ENCODE data around the gene SBF2.
A peak's percentile ranks its signal among the peaks of the same experiment; 100 is the strongest.
"Not testable (repeated sequence)": the region's sequence is repeated elsewhere in the genome, so short reads cannot be mapped to it uniquely, and the experiment has no call there.

The SBF2 gene

DNA sequence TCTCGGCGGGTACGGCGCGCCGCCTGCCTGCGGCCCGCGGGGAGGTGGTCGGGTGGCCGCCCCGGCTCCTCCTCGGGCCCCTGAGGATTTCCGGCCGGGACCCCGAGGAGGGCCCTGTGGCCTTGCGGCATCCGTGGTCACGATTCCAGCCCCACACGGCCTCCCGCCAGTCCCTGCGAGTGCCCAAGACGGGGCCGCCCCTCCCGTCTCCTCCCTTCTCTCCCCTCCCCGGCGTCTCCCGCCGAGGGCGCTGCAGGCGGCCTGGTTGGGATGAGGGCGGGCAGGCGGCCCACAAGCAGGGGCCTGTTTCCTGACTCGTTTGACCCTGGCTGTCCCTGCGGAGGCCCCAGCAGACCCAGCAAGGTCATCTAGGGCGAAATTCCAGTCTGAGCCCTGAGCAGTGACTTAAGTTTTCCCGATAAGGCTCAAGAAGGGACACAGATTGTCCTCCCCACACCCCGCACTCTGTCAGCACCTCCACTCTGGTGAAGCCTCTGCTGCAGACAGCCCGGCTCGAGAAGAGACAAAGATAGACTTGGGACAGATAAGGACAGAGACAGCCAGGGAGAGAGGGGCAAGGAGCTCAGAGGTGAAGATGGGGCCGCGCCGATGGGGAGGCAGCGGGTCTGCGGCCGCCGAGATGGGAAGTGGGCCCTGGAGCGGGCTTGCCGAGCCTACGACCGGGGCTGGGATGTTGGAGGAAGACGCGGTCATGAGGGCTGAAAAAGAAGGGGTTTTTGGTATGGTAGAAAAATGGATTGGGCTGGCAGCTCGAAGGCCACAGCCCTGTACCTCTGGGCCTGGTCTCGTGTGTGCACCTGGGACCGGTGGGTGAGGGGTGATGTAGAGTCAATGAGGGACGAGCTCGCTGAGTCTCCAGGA is 535.1 kb downstream of the SBF2 start:
- peak; percentile 18 for DNase-seq

DNA sequence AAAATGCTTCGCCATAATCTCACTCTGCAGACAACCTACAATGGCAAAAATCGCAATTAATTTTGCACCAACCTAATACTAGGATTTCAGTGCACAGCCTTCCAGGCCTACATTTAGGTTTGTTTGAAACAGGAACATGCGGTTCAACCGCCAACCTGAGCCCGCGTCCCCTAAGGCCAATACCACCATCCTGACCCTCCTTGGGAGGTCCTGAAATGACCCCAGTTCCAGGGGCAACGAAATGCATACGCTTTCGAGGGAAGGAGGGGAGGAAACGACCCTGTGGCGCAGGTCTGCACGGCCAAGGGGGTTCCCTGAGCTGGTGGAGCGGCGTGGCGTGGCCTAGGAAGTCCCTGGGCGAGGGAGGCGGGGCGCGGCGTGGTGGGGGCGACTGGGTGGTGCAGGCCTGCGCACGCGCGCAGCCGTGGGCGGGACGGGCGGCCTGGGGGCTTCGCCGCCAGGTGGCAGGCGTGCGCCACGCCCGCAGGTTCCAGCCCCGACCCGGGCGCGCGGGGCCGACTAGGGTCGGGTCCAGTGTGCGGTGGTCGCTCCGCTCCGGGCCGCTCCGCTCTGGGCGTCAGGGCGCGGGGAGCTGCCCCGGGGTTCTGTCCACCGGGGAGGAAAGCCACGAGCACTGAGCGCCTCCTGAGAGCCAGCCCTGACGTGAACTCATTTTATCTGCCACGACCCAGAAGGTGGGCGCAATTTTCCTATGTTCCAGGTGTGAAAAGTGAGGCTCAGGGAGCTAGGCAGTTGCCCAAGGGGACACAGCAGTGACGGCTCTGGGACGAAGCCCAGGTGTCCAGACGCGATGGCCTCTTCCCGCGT is 536.0 kb downstream of the SBF2 start:
- DNase-seq, result peak; percentile 38

DNA sequence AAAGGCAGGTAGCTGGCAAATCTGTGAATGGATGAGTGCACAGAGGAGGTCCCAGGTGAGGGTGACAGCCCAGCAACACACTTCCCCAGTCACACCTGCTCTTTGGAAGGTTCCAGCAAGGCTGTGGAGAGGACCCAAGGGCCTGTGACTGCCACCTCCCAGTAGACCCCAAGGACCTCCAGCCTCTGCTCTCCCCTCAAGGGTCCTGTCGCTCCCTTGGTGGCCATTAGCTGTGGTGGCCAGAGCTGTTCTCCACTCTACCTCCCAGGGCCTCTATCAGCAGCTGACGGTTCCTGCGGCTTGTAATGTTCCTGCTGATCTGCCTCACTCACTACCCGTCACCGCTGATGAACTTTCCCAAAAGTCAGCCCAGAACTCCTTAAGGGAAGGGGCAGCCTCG is 537.1 kb downstream of the SBF2 start:
- no peak for DNase-seq

DNA sequence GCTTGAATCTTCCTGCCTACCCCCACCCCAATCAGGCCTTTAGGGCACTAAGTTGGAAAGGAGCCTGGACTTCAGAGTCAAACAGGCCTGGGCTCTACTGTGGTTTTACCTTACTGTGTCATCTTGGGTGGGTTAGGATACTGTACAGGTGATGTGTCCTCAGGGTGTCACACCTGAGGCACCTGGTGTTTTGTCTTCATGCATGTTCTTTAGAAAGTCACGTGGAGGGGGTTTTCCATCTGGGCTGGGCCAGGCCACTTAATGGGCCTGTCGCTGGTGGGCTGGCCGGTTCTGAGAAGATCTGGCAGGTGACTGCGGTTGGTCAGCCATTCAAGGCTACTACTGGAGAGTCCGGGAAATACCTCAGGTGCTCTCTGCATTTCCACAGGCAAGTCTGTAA is 537.6 kb downstream of the SBF2 start:
- no peak for DNase-seq

DNA sequence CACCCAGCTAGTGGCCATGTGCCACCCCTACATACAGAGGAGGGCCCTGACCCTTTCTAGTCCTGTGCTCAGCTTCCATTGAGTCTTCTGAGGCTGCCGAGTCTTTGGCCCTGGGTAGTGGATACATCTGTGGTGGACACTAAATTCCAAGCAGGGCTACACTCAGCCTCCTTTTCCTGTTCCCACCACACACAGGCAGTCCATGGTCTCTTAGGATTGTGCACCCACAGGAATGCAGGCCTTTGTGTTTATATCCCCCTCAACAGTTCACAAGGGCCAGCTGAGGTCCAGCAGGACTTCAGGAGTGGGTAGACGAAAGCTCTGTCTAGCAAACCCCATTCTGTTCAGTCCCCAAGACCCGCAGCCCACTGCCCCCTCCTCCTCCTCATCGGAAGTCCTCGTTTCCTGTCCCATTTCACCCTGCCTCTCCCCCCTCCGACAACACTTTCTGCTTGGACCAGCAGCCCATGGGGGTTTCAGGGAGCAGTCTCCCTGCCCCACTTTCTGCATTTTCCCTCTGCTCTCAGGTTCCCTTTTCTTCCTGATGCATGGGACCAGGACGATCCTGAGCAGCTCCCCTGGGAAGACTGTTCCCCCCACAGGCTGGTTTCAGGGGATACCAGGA is 538.3 kb downstream of the SBF2 start:
- DNase-seq, result no peak

DNA sequence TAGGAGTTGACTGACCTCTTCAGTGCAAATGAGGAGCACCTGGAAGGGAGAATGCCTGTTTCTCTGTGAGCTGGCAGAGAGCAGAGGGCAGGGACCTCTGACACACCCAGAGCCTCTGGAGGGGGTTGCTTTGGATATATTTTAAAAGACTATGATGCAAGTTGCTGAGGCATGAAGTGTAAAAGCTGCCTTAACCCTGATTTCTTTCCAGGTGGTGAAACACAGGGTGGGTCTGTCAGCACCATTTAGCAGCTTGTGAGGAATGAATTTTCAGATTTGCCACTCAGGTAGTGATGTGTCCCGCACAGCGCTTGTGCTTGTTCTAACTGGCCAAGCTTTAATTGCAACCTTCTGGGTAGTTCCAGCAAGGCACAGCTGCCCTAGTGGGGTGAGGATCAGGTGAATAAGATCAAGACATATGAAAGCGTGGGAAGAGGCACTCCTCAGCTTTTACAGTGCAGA is 540.0 kb downstream of the SBF2 start:
- no peak for DNase-seq

DNA sequence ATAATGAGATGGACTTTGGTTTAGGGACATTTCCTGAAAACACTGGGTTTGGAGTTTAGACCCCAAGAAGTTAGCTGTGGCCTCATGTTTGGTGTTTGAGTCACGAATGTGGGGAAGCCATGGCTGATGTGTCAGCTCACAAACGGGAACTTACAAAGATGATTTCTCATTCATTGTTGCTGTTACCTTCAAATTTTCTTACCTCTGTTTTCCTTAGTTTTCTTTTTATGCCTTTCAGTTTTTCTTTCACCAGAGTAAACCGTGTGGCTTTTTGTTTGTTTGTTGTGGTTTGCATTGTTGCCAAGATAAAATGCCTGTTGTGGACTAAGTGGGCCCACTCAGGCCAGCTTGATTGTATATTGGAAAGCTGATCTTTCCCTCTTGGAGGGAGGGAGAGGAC is 541.0 kb downstream of the SBF2 start:
- DNase-seq, result no peak

DNA sequence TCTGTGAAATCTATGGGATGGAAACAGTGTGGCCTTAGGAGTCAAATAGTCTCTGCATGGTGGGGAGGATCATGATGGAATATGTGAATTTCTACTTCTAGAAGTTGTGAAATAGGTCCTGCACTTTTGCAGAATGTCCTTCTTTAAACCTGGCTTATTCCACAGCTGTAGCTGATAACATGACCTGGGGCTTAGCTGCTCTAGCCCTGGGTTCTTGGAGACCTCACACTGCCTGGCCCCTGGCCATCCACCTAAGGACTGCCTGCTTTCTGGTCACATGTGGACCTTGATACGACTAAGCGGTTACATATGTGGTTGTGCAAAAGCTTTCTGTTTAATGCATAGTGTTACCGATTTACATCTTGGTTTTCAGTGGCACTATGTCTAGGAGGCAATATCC is 541.9 kb downstream of the SBF2 start:
- DNase-seq, result no peak

DNA sequence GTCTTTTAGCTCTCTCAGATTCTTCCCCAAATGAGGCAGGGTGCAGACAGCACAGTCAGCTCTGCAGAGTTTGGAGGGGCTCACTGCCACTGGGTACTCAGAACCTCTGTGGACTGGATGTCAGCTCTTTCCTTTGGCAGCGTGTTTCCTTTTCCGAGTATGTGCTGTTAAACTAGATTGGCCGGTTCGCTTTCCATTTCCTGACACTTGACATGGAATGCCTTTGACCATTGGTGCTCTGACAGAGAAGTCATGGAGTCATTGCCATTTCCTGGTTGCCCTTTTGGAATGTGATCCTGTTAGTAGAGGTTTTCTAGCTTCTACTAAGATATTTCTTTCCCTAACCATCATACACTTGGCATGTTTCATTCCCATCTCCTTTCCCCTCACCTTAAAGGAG is 543.5 kb downstream of the SBF2 start:
- DNase-seq, result no peak

DNA sequence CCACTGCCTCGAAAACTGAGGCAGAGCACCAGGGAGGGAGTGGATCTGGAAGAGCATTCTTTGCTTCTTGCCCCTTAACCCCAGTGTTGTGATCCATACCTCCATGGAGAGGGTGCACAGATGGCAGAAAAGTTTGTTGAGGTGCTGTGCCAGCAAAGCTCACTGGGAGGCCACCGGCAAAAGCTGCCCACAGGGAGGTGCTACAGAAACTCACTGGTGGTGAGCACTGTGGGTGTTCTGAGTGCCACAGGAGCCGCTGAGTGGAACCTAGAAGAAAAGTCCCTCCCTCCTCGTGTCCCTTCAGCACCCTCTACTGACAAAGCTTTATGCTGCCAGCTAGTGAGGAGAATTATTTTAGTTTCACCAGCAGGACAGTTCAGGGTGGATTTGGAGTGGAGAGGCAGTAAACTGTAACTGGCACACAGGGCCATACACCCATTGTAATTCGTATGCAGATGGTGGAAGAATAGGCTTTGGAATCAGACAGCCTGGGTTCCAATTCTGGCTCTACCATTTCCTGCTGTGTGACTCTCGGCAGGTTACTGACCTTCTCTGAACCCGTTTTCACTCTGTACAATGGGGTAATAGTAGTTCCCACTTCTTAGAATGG is 545.6 kb downstream of the SBF2 start:
- peak; percentile 15 for DNase-seq

- DNase-seq, result no peak
Measured at GRCh38 chr11:9747828-9748227, 546.2 kb downstream of the SBF2 start.

DNA sequence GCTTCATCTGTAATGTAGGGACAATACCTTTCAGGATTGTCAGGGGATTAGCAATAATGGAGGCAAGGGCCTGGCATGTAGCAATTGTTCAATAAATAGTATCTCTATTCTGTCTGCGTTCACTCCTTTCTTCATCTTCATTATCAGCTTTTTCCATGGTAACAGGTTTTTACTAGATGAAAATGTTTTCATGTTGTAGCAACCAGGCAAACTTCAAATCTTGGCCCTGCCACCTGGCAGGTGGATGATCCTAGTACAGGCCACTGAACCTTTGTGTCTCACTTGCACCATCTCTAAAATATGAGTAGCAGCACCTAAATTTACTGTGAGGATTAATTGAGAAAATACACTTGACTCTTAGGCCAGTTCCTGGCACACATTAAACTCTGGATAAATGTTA is 546.8 kb downstream of the SBF2 start:
- DNase-seq, result no peak

DNA sequence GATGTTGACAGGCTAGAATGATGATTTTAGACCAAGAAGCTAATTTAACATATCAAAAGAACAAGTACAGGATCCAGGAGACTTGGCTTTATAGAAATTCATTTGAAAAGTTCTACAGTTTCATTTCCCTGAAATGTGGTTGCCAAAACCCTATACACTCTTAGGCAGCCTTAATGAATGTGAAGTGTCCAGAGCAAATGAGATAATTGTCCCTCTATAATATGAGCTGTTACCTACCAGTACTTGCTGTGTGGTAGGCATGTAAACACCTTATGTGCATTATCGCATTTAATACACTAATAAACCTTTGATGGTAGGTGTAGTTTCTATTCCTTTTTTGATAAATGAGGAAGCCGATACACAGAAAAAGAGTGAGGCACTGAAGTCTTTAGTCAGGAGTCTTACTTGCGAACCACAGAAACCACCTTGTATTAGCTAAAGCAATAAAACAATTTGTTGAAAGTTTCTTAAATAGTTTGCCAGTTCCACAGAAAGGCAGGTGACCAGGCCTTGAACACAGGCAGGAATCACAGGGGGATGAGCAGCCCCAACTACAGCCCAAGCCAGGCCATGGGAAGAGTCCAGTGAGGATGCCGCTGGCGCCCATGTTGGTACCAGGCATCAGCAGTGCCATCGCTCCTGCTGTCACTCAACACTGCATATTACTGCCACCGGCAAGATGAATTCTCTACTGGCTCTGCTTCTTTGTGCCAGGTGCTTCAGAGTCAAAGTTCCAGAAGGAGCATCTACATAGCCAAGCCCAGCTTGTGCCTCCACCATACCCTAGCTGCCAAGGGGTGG is 548.4 kb downstream of the SBF2 start:
- no peak for DNase-seq

GRCh38 chr11:9743512-9743911 is 550.5 kb downstream of the SBF2 start:
- DNase-seq, result not testable (repeated sequence)

DNA sequence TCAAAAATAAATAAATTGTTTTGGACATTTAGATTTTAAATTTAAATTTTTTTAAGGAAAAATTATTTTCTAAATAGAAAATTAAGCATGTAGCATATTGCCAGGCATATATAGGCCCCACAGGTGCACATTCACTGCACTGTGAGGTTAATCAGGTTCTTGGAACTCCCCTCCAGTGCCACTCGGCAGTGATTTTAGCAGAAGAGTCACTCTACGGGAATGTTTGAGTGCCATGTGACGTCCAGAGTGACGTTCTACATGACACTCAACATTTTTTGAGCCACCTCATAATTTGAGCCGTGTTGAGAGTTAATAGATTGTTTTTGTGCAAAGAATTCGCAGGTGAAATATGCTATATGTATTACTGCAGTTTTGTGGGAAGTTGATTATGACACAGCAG is 552.8 kb downstream of the SBF2 start:
- DNase-seq, result no peak

DNA sequence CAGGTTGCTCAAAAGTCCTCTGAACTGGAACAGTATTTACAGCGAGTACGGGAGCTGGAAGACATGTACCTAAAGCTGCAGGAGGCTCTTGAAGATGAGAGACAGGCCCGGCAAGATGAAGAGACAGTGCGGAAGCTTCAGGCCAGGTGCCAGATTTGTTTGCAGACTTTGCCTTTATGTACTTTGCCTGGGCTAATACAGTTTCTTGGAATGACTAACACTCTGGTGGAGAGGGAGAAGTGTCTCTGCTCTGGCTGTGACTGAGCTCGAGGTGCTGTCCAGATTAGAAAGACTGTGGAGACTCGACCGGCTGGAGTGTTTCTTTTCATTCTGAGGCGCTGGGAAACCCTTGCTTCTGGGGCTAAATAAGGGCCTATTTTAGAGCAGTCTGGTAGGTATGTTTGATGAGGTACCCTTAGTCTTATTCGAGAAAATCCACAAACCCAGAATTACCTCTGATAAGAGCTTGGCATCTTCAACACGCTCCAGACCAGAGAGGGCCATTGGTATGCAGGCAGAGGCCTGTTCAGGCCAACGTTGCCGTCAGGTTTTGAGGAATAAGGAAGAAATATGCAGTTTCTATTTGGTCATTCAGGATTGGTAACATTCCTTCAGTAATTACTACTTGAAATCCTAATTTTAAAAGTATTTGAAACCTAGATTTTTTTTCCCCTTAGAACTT is 553.7 kb downstream of the SBF2 start:
- no peak for DNase-seq

- DNase-seq, result no peak
Measured at GRCh38 chr11:9739123-9739900, 554.7 kb downstream of the SBF2 start.

DNA sequence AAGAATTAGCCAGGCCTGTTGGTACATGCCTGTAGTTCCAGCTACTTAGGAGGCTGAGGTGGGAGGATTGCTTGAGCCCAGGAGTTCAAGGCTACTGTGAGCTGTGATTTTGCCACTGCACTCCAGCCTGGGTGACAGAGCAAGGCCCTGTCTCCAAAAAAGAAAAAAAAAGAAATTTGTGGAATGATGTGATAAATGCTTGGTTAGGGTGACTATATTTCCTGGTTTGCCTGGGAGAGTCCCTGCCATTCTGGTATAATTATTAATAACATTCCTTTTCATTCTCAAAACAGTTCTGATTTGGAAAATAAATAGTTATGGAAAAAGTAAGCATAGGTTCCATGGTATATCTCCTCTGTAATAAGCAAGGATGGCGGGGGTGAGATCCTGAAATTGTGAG is 555.3 kb downstream of the SBF2 start:
- no peak for DNase-seq

DNA sequence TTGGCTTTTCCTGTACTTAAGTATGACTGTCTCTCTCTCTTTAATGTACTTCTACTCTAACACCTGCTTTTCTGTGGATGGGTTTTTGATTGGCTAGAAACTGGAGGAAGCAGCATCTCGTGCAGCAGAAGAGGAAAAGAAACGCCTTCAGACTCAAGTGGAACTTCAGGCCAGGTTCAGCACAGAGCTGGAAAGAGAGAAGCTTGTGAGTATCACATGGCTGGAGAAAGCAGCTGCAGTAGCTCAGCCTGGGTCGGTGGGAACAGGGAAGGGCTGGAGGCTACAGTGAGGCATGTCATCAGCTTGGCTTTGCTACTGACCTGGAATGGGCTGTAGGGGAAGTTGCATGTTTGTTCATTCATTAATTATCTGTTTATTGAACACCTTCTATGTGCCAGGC is 555.9 kb downstream of the SBF2 start:
- no peak for DNase-seq

DNA sequence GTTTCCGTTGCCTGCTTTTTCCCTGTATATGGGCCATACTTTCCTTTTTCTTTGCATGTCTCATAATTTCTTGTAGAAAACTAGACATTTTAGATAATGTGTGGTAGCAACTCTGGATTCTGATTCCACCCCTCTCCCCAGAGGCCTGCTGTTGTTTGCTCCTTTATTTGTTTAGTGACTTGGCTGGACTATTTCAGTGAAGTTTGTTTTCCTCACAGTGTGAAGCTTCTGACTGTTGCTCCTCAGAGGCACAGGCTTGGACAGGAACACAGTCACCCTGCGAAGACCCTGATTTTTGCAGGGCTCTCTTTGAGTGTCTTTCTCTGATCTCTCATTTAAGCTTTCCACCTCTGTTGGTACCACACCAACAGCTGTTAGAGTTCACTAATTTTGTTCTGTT is 557.7 kb downstream of the SBF2 start:
- DNase-seq, result no peak

- no peak for DNase-seq
Measured at GRCh38 chr11:9735919-9736318, 558.1 kb downstream of the SBF2 start.
